Smooth muscle cell (in vitro differentiated cells): ENCODE measurements around the gene KDM4B. TPM values are rescaled to one million over a fixed set of nuclear protein-coding genes. Genes with fewer than 3 reads are reported as not detected.

Source experiments
- DNase-seq: peaks from one replicate; lab custom pipeline; 2025; ENCODE audit not compliant: unreplicated experiment; lab: John Stamatoyannopoulos, UW
- H2AFZ ChIP-seq: fragments of 200-600 bp; sonication (generic); 2 replicates; pipeline ENCODE4 v1.6.0; 2016; ENCODE audit warnings: antibody characterized with exemption, low read depth, mild to moderate bottlenecking
- H3F3A ChIP-seq: fragments of 200-600 bp; sonication (generic); 2 replicates; pipeline ENCODE4 v1.6.0; 2017; ENCODE audit warnings: antibody characterized with exemption, low read depth
- H3K27ac ChIP-seq: fragments of 200-600 bp; sonication (generic); 2 replicates; pipeline ENCODE4 v1.5.1; 2016; ENCODE audit warnings: low read depth, mild to moderate bottlenecking
- H3K27me3 ChIP-seq: fragments of 200-600 bp; sonication (generic); 2 replicates; pipeline ENCODE4 v1.6.1; 2016; ENCODE audit warnings: low read depth, mild to moderate bottlenecking
- H3K36me3 ChIP-seq: fragments of 200-600 bp; sonication (generic); 2 replicates; pipeline ENCODE4 v1.5.1; 2016; ENCODE audit warnings: low read depth
- H3K4me1 ChIP-seq: fragments of 200-600 bp; sonication (generic); 2 replicates; pipeline ENCODE4 v1.5.1; 2016; ENCODE audit warnings: low read depth
- H3K4me2 ChIP-seq: fragments of 200-600 bp; sonication (generic); 2 replicates; pipeline ENCODE4 v1.6.0; 2016; ENCODE audit warnings: mild to moderate bottlenecking
- H3K4me3 ChIP-seq: fragments of 200-600 bp; sonication (generic); 2 replicates; pipeline ENCODE4 v1.5.1; 2016; ENCODE audit warnings: mild to moderate bottlenecking
- H3K79me2 ChIP-seq: fragments of 200-600 bp; sonication (generic); 2 replicates; pipeline ENCODE4 v1.6.0; 2016; ENCODE audit warnings: low read depth, mild to moderate bottlenecking
- H3K9ac ChIP-seq: fragments of 200-600 bp; sonication (generic); 2 replicates; pipeline ENCODE4 v1.6.0; 2016; ENCODE audit warnings: low read depth
- H3K9me3 ChIP-seq: fragments of 200-600 bp; sonication (generic); replicated peaks from 2 replicates; pipeline ENCODE4 v1.5.1; 2016; ENCODE audit warnings: low read depth
- H4K20me1 ChIP-seq: fragments of 200-600 bp; sonication (generic); 2 replicates; pipeline ENCODE4 v1.6.0; 2016; ENCODE audit warnings: low read depth
- WGBS: methylation state at CpG from one replicate; pipeline ENCODE4 v1.1.7; 2016; ENCODE audit warnings: low lambda C conversion rate; 5-methylcytosine and 5-hydroxymethylcytosine counted together
- microRNA-seq: library from miRNA; unstranded; fragments of <30 nt; microRNA quantifications from one replicate; pipeline ENCODE4, GENCODE V29; 2016; ENCODE audit warnings: borderline number of aligned reads
- polyA plus RNA-seq: library from polyadenylated mRNA; unstranded; fragments of >200 nt; fragmentation: Nextera tagmentation; extraction: Ambion mirVana; gene quantifications from 2 replicates; pipeline ENCODE4 v1.2.1, GENCODE V29; 2016
- small RNA-seq: library from RNA; depleted of rRNA; stranded (forward); fragments of <200 nt; gene quantifications from one replicate; pipeline ENCODE3, GENCODE V24; 2014
- total RNA-seq: library from RNA; depleted of rRNA; stranded (reverse); fragments of >200 nt; gene quantifications from 2 replicates; pipeline ENCODE4 v1.2.3, GENCODE V29; 2014
- TF ChIP-seq, protein P1 (sequence below): fragments of 200-600 bp; sonication (generic); IDR thresholded peaks from 2 replicates; pipeline ENCODE4 v1.5.1; 2017; ENCODE audit warnings: borderline replicate concordance, mild to moderate bottlenecking, antibody characterized with exemption; ENCODE audit not compliant: insufficient read depth, poor library complexity, severe bottlenecking

The KDM4B gene
- total and polyA plus RNA-seq, 2 experiments from 2014 or later, result 27.9 to 32.3 TPM

GRCh38 chr19:5196832-5197231, 227.9 kb downstream of the KDM4B start:
- H3K9ac ChIP-seq, result no peak overlapping the region
- no peak for DNase-seq
- peaks cover 4% of the 10 kb centered on the region for H3K4me1 ChIP-seq
- 91% methylated on average over 5 of the region's 5 CpGs for WGBS
- no peaks in the 10 kb centered on the region for H3K27me3 ChIP-seq
- no peaks in the 10 kb centered on the region for H3K79me2 ChIP-seq
- H3F3A ChIP-seq, result no peaks in the 10 kb centered on the region
- TF ChIP-seq, protein P1, sequence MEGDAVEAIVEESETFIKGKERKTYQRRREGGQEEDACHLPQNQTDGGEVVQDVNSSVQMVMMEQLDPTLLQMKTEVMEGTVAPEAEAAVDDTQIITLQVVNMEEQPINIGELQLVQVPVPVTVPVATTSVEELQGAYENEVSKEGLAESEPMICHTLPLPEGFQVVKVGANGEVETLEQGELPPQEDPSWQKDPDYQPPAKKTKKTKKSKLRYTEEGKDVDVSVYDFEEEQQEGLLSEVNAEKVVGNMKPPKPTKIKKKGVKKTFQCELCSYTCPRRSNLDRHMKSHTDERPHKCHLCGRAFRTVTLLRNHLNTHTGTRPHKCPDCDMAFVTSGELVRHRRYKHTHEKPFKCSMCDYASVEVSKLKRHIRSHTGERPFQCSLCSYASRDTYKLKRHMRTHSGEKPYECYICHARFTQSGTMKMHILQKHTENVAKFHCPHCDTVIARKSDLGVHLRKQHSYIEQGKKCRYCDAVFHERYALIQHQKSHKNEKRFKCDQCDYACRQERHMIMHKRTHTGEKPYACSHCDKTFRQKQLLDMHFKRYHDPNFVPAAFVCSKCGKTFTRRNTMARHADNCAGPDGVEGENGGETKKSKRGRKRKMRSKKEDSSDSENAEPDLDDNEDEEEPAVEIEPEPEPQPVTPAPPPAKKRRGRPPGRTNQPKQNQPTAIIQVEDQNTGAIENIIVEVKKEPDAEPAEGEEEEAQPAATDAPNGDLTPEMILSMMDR, result no peak
- peaks cover 4% of the 10 kb centered on the region for H3K9me3 ChIP-seq
- H3K36me3 ChIP-seq, result no peaks in the 10 kb centered on the region
- H2AFZ ChIP-seq, result no peak overlapping the region
- no peak overlapping the region for H3K27ac ChIP-seq
- H3K4me3 ChIP-seq, result no peak overlapping the region
- no peak overlapping the region for H3K4me2 ChIP-seq
- H4K20me1 ChIP-seq, result no peaks in the 10 kb centered on the region

DNA sequence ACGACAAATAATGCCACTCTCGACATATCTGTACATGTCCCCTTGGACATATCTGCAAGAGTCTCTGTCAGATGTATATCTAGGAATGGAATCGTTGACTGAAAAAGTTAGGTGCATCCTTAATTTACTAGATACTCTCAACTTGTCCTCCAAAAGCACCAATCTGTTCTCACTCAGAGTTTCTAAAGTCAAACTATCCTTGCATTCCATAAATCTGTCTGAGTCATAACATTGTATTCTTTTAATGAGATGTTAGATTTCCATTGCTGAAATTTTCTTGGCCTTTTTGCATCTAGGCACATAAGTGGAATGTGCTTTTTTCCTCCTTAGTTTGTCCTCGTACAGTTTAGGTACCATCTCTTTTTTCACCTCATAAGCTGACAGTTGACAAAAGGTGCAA, 231.9 kb downstream of the KDM4B start:
- TF ChIP-seq, protein P1, result no peak
- no peak overlapping the region for H2AFZ ChIP-seq
- WGBS, result 98% methylated on average over 4 of the region's 4 CpGs

GRCh38 chr19:5202553-5202952, 233.6 kb downstream of the KDM4B start:
- H3K27ac ChIP-seq, result no peak overlapping the region
- TF ChIP-seq, protein P1, result no peak
- no peaks in the 10 kb centered on the region for H3K79me2 ChIP-seq
- no peaks in the 10 kb centered on the region for H4K20me1 ChIP-seq
- peaks cover 11% of the 10 kb centered on the region for H3K9me3 ChIP-seq
- WGBS, result 97% methylated on average over 4 of the region's 4 CpGs
- no peaks in the 10 kb centered on the region for H3K27me3 ChIP-seq
- DNase-seq, result no peak
- no peak overlapping the region for H3K4me2 ChIP-seq
- no peak overlapping the region for H2AFZ ChIP-seq
- H3K36me3 ChIP-seq, result no peaks in the 10 kb centered on the region
- no peak overlapping the region for H3K4me3 ChIP-seq
- H3K4me1 ChIP-seq, result no peaks in the 10 kb centered on the region
- no peaks in the 10 kb centered on the region for H3F3A ChIP-seq
- H3K9ac ChIP-seq, result no peak overlapping the region

More for the DNA sequence above, 231.9 kb downstream of the KDM4B start:
- no peaks in the 10 kb centered on the region for H3K4me1 ChIP-seq
- H3K4me3 ChIP-seq, result no peak overlapping the region
- no peaks in the 10 kb centered on the region for H3K36me3 ChIP-seq
- H3K4me2 ChIP-seq, result no peak overlapping the region
- H3K9me3 ChIP-seq, result peaks cover 11% of the 10 kb centered on the region
- H3K9ac ChIP-seq, result no peak overlapping the region
- H3K79me2 ChIP-seq, result no peaks in the 10 kb centered on the region
- H4K20me1 ChIP-seq, result no peaks in the 10 kb centered on the region
- H3K27me3 ChIP-seq, result no peaks in the 10 kb centered on the region
- H3F3A ChIP-seq, result no peaks in the 10 kb centered on the region
- DNase-seq, result no peak
- no peak overlapping the region for H3K27ac ChIP-seq

Small RNAs within 50 kb of the gene (microRNA-seq; reads per million reads assigned to microRNA genes)
- gene MIR4747, result 2.3 reads per million

Small RNAs within 50 kb of the gene (small RNA-seq; reads per million reads assigned to genes)
- gene MIR4747, result not detected

Other genes with a start within 250 kb of the KDM4B start
- 13.0 and 44.3 TPM in 2 replicates for gene DPP9, start 245.3 kb upstream of the KDM4B start, total RNA-seq
- 26.3 and 36.6 TPM in 2 replicates for gene DPP9, start 245.3 kb upstream of the KDM4B start, polyA plus RNA-seq
- gene FEM1A, start 177.4 kb upstream of the KDM4B start, total RNA-seq, result 6.8 and 7.1 TPM in 2 replicates
- 1.5 and 1.6 TPM in 2 replicates for gene FEM1A, start 177.4 kb upstream of the KDM4B start, polyA plus RNA-seq
- gene TICAM1, start 137.4 kb upstream of the KDM4B start, total RNA-seq, result 3.5 and 4.6 TPM in 2 replicates
- gene TICAM1, start 137.4 kb upstream of the KDM4B start, polyA plus RNA-seq, result 13.9 and 22.9 TPM in 2 replicates
- 101 and 102 TPM in 2 replicates for gene PLIN3, start 101.4 kb upstream of the KDM4B start, total RNA-seq
- gene PLIN3, start 101.4 kb upstream of the KDM4B start, polyA plus RNA-seq, result 176 and 202 TPM in 2 replicates
- not detected in 2 replicates for gene ARRDC5, start 66.2 kb upstream of the KDM4B start, total RNA-seq
- not detected in 2 replicates for gene ARRDC5, start 66.2 kb upstream of the KDM4B start, polyA plus RNA-seq
- gene UHRF1, start 59.6 kb upstream of the KDM4B start, total RNA-seq, result 11.3 and 16.9 TPM in 2 replicates
- gene UHRF1, start 59.6 kb upstream of the KDM4B start, polyA plus RNA-seq, result 22.7 and 27.2 TPM in 2 replicates